ENCODE results near the gene TRAPPC10. TPM values are rescaled to one million over a fixed set of nuclear protein-coding genes. Genes with fewer than 3 reads are reported as not detected.
A peak's percentile ranks its signal among the peaks of the same experiment; 100 is the strongest.

The TRAPPC10 gene
- total and polyA plus RNA-seq, 2 of the 8 experiments (the other 6 are each of a cell fraction or from before 2014, with no cell fraction given): 18.5 to 29.8 TPM

DNA sequence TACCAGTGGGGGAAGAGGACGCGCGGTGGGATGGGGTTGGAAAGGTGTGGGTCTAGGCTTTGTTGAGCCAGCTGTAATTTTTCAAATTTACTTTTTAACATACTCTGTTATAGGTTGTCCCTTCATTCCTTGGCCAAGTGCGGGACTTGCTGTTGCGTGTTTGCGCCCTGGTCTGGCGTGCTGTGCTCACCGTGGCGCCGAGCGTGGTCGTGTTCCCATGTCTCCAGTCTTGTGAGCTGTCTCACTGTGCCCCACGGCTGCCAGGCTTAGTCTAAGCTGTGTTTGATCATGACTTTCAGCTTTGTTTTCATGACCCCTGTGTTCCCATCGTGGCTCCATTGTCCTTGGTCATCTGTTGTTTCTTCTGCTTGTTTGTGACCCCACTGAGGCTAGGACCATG, 26.0 kb downstream of the TRAPPC10 start:
- Histone ChIP-seq H3K4me1 (replicated peaks in 1 of 4; ENCODE audit: control insufficient read depth in 3 of 4, insufficient read depth in 4 of 4, low read length in 3 of 4) (no peaks in the 10 kb centered on the region), H4K20me1 (replicated peaks in 1 of 2; ENCODE audit: control insufficient read depth in 1 of 2, insufficient read depth in 2 of 2, low read length in 2 of 2) (peaks cover 0 to 9% of the 10 kb centered on the region in 2 experiments), H3K23ac (ENCODE audit: insufficient read length) (no peak overlapping the region), H4K8ac (ENCODE audit: extremely low read depth, insufficient read depth, low read length) (peak overlapping the region; percentile 35; the same call in 1 of the 2 replicates), H3K18ac (ENCODE audit: extremely low read depth, low read length) (no peak overlapping the region), H3K14ac (ENCODE audit: insufficient read length) (no peak overlapping the region), H3K4me3 (ENCODE audit: extremely low read depth in 1 of 4, insufficient read depth in 2 of 4, low read depth in 3 of 4, low read length in 4 of 4) (no peak overlapping the region), H2BK5ac (ENCODE audit: low read depth, low read length) (no peak overlapping the region), H3K9me3 (ENCODE audit: insufficient read depth in 2 of 2, low read depth in 1 of 2, low read length in 1 of 2) (no peaks in the 10 kb centered on the region), H4K5ac (ENCODE audit: insufficient read length, low read depth, low read length) (no peak overlapping the region), H4K91ac (replicated peaks; ENCODE audit: insufficient read length, low read length) (peak overlapping the region; percentile 42), H2BK12ac (ENCODE audit: low read depth, low read length) (no peak overlapping the region), H3K56ac (replicated peaks; ENCODE audit: insufficient read length, low read depth, low read length) (no peak overlapping the region), H3K36me3 (ENCODE audit: control insufficient read depth in 2 of 4, insufficient read depth in 4 of 4, low read length in 3 of 4) (peaks cover 2 to 22% (median 17%) of the 10 kb centered on the region in 4 experiments; a peak in 7 of 8 replicates), H2BK15ac (ENCODE audit: low read length) (no peak overlapping the region), H2BK120ac (replicated peaks; ENCODE audit: low read depth, low read length) (no peak overlapping the region), H3K4ac (replicated peaks; ENCODE audit: insufficient read length, low read depth, low read length) (no peak overlapping the region), H2AK5ac (ENCODE audit: low read depth, low read length) (no peak overlapping the region), H2BK20ac (ENCODE audit: low read length) (no peak overlapping the region), H3K9ac (replicated peaks in 1 of 4; ENCODE audit: extremely low read depth in 1 of 4, low read depth in 3 of 4, low read length in 3 of 4) (no peak overlapping the region), H3K4me2 (ENCODE audit: insufficient read depth in 1 of 2, low read depth in 2 of 2, low read length in 2 of 2) (no peak overlapping the region), H3K27me3 (replicated peaks in 1 of 4; ENCODE audit: control insufficient read depth in 3 of 4, extremely low read depth in 1 of 4, insufficient read depth in 3 of 4, low read length in 3 of 4) (no peaks in the 10 kb centered on the region), H3K23me2 (ENCODE audit: low read depth, low read length) (no peaks in the 10 kb centered on the region), H3K27ac (ENCODE audit: low read depth, low read length) (no peak overlapping the region), H3K79me2 (ENCODE audit: control insufficient read depth in 1 of 2, insufficient read depth in 2 of 2, low read length in 2 of 2) (peaks cover 0 to 11% of the 10 kb centered on the region in 2 experiments; a peak in 2 of 4 replicates), H3K79me1 (ENCODE audit: low read depth, low read length) (peaks cover 4% of the 10 kb centered on the region), H2AFZ (ENCODE audit: low read length) (no peak overlapping the region)
- POLR2A ChIA-PET (ENCODE audit: partially characterized antibody): interaction anchor here (0.7 to 1.1 kb wide), 3 partner anchors 26 to 248 kb away, joined by 3 read pairs; partner anchors contain the start of gene RRP1
- 96% methylated on average over 14 of the region's 14 CpGs; no CpG with 5 or more reads in 1 of the 2 experiments for WGBS, 2 experiments (ENCODE audit: extremely low coverage in 1 of 2, insufficient coverage in 1 of 2, insufficient read length in 1 of 2, insufficient replicate concordance in 2 of 2, low coverage in 1 of 2, low lambda C conversion rate in 2 of 2, missing lambda C conversion rate in 1 of 2)
- CTCF ChIA-PET (ENCODE audit: partially characterized antibody): interaction anchor here (1.1 to 1.6 kb wide), 2 partner anchors 10 to 17 kb away, joined by 3 to 4 read pairs; no protein-coding TSS in a partner anchor
- no peak for FAIRE-seq
- DNase-seq (ENCODE audit: low read depth in 1 of 2, low spot score in 2 of 2): no peak
- TF ChIP-seq KDM5A (IDR thresholded peaks at IDR 0.05; ENCODE audit: low read length): no peak
- TF ChIP-seq SIRT6 (IDR thresholded peaks at IDR 0.05; ENCODE audit: low read length): no peak
- no peak for TF ChIP-seq EZH2 (IDR thresholded peaks at IDR 0.05; ENCODE audit: low read depth, low read length, severe bottlenecking)
- TF ChIP-seq CTCF (IDR thresholded peaks at IDR 0.05; ENCODE audit: control extremely low read depth in 1 of 3, insufficient read depth in 1 of 3, low read depth in 1 of 3, low read length in 3 of 3): no peak
- no peak for TF ChIP-seq BRCA1 (IDR thresholded peaks at IDR 0.05; ENCODE audit: low read depth, low read length)
- no peak for TF ChIP-seq KDM4A (IDR thresholded peaks at IDR 0.05; ENCODE audit: low read depth, low read length, severe bottlenecking)
- no peak for TF ChIP-seq SRF (IDR thresholded peaks at IDR 0.05; ENCODE audit: low read depth, low read length)
